ENCODE results near the gene COL15A1. TPM values are rescaled to one million over a fixed set of nuclear protein-coding genes. Genes with fewer than 3 reads are reported as not detected.

The COL15A1 gene
- total RNA-seq, 6 experiments from 2014 or later: 0.20 to 0.50 (median 0.32) TPM

DNA sequence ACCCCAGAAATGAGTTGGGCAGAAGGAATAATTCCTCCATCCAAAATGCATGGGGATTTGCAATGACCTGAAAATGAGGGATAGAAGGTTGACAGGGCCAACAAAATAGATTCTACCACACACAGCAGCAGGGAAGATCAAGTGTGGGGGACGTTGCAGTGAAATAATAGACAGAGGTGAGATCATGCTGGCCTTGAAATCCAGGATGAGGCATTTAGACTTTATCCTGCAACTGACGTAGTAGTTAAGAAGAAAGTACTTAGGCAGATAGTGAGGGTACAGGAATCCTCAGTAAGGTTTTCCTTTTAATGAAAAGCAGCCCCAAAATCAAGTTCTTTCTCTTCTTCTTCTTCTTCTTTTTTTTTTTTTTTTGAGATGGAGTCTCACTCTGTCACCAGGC lies 129.6 kb downstream of the COL15A1 start:
- no peaks in the 10 kb centered on the region; the same call in 1 of the 2 replicates for H3K27me3 Mint-ChIP-seq (ENCODE audit: insufficient read depth)

GRCh38 chr9:99073985-99074901 lies 130.5 kb downstream of the COL15A1 start:
- TF ChIP-seq CTCF (IDR thresholded peaks at IDR 0.05): no peak
- H3K9me3 Mint-ChIP-seq: no peaks in the 10 kb centered on the region
- H3K4me3 Mint-ChIP-seq: no peak overlapping the region
- no peaks in the 10 kb centered on the region for H3K36me3 Mint-ChIP-seq (ENCODE audit: low read depth)
- peaks cover 45% of the 10 kb centered on the region for H3K4me1 Mint-ChIP-seq (ENCODE audit: low read depth)
- H3K27me3 Mint-ChIP-seq (ENCODE audit: insufficient read depth): peaks cover 5% of the 10 kb centered on the region; the same call in 1 of the 2 replicates
- no peak for DNase-seq
- H3K27ac Mint-ChIP-seq: peak overlapping the region; percentile 86; the same call in 1 of the 2 replicates

More for the DNA sequence above, 129.6 kb downstream of the COL15A1 start:
- no peak for TF ChIP-seq CTCF (IDR thresholded peaks at IDR 0.05)
- Mint-ChIP-seq H3K9me3 (no peaks in the 10 kb centered on the region), H3K4me3 (no peak overlapping the region), H3K27ac (no peak overlapping the region), H3K4me1 (ENCODE audit: low read depth) (peaks cover 45% of the 10 kb centered on the region), H3K36me3 (ENCODE audit: low read depth) (no peaks in the 10 kb centered on the region)
- DNase-seq: no peak

DNA sequence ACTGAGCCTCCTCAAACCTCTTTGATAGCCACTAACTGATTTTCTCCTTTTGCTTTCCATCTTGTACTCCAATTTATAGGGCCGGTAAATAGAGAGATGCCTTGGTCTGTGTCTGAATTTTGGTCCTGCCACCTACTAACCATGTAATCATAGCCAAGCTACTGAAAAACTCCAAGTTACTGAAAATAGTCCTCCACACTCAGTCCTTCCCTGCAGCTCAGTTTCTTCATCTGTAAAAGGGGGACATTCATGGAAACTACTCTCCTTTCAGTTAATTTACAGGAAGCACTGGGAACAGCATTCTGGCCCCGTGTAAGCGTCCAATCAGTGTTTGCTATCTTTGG lies 131.2 kb downstream of the COL15A1 start:
- Mint-ChIP-seq H3K4me3 (no peak overlapping the region; the same call in 1 of the 2 replicates), H3K4me1 (ENCODE audit: low read depth) (peaks cover 45% of the 10 kb centered on the region), H3K9me3 (no peaks in the 10 kb centered on the region), H3K27ac (peak overlapping the region; percentile 86), H3K27me3 (ENCODE audit: insufficient read depth) (peaks cover 9% of the 10 kb centered on the region; the same call in 1 of the 2 replicates), H3K36me3 (ENCODE audit: low read depth) (no peaks in the 10 kb centered on the region)
- no peak for DNase-seq
- no peak for TF ChIP-seq CTCF (IDR thresholded peaks at IDR 0.05)

GRCh38 chr9:99075246-99075912 lies 131.7 kb downstream of the COL15A1 start:
- Mint-ChIP-seq H3K36me3 (ENCODE audit: low read depth) (no peaks in the 10 kb centered on the region), H3K4me1 (ENCODE audit: low read depth) (peaks cover 41% of the 10 kb centered on the region), H3K4me3 (peak overlapping the region; percentile 40), H3K27ac (peak overlapping the region; percentile 86), H3K9me3 (no peaks in the 10 kb centered on the region), H3K27me3 (ENCODE audit: insufficient read depth) (peaks cover 12% of the 10 kb centered on the region; the same call in 1 of the 2 replicates)
- DNase-seq: peak; percentile 77
- no peak for TF ChIP-seq CTCF (IDR thresholded peaks at IDR 0.05)

DNA sequence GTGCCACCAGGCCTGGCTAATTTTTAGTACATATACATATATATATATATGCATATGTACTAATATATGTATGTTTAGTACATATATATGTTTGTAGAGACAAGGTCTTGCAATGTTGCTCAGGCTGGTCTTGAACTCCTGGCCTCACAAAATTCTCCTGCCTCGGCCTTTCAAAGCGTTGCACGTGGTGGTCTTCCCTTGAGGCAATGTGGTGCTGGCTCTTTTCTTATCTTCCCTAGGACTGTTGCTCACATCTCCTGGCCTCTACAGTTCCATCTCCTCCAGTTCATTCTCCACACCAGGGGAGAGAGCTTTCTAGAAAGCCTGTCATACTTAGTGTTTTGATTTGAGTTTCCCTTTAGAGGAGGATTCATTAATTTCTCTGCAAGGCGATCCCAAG lies 132.3 kb downstream of the COL15A1 start:
- peaks cover 12% of the 10 kb centered on the region; the same call in 1 of the 2 replicates for H3K27me3 Mint-ChIP-seq (ENCODE audit: insufficient read depth)
- no peak overlapping the region for H3K4me3 Mint-ChIP-seq
- DNase-seq: no peak
- no peaks in the 10 kb centered on the region for H3K9me3 Mint-ChIP-seq
- H3K36me3 Mint-ChIP-seq (ENCODE audit: low read depth): no peaks in the 10 kb centered on the region
- TF ChIP-seq CTCF (IDR thresholded peaks at IDR 0.05): no peak
- H3K4me1 Mint-ChIP-seq (ENCODE audit: low read depth): peaks cover 35% of the 10 kb centered on the region
- H3K27ac Mint-ChIP-seq: no peak overlapping the region; the same call in 1 of the 2 replicates
